ENCODE measurements around the gene PADI1. TPM values are rescaled to one million over a fixed set of nuclear protein-coding genes. Genes with fewer than 3 reads are reported as not detected.

Gene PADI1
- total RNA-seq, 4 donors from 2014 or later, result 2.1 TPM; not detected in 3

DNA sequence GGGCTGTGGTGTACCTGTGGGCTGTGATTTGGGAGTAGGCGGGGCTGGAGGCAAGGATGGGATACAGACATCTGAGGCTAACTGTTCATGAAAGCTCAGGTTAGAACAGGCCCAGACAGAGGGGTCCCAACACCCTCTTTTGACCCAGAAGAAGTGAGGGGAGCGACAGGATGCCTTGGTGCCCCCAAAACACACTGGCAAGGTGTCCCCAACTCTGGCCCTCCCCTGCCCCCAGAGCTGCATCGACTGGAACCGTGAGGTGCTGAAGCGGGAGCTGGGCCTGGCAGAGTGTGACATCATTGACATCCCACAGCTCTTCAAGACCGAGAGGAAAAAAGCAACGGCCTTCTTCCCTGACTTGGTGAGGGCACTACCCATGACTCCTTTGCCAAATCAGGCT is 75.5 kb downstream of the PADI1 start:
- WGBS, result 78% methylated on average over 4 of the region's 7 CpGs
- intact Hi-C loops (cut with DNase I), result no loop called here
- no peaks in the 10 kb centered on the region for H3K36me3 ChIP-seq
- no peaks in the 10 kb centered on the region for H3K9me3 ChIP-seq
- no peaks in the 10 kb centered on the region for H3K4me1 ChIP-seq
- no peak for DNase-seq (ENCODE audit: extremely low spot score)
- peaks cover 0 to 68% (median 0%) of the 10 kb centered on the region in 4 donors for H3K27me3 ChIP-seq
- TF ChIP-seq POLR2A (IDR thresholded peaks at IDR 0.05; ENCODE audit: low read depth) (no peak), POLR2AphosphoS5 (IDR thresholded peaks at IDR 0.05) (no peak), EP300 (IDR thresholded peaks at IDR 0.05) (no peak)
- TF ChIP-seq, protein P1, sequence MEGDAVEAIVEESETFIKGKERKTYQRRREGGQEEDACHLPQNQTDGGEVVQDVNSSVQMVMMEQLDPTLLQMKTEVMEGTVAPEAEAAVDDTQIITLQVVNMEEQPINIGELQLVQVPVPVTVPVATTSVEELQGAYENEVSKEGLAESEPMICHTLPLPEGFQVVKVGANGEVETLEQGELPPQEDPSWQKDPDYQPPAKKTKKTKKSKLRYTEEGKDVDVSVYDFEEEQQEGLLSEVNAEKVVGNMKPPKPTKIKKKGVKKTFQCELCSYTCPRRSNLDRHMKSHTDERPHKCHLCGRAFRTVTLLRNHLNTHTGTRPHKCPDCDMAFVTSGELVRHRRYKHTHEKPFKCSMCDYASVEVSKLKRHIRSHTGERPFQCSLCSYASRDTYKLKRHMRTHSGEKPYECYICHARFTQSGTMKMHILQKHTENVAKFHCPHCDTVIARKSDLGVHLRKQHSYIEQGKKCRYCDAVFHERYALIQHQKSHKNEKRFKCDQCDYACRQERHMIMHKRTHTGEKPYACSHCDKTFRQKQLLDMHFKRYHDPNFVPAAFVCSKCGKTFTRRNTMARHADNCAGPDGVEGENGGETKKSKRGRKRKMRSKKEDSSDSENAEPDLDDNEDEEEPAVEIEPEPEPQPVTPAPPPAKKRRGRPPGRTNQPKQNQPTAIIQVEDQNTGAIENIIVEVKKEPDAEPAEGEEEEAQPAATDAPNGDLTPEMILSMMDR (IDR thresholded peaks at IDR 0.05), result no peak
- H3K27ac ChIP-seq (replicated peaks in 1 of 4), result no peak overlapping the region
- no peak overlapping the region for H3K4me3 ChIP-seq

GRCh38 chr1:17280894-17281293 is 76.0 kb downstream of the PADI1 start:
- TF ChIP-seq EP300 (IDR thresholded peaks at IDR 0.05) (no peak), POLR2A (IDR thresholded peaks at IDR 0.05; ENCODE audit: low read depth) (no peak), POLR2AphosphoS5 (IDR thresholded peaks at IDR 0.05) (no peak)
- TF ChIP-seq, protein P1 (IDR thresholded peaks at IDR 0.05), result no peak
- no peak overlapping the region for H3K27ac ChIP-seq (replicated peaks in 1 of 4)
- peaks cover 0 to 71% (median 0%) of the 10 kb centered on the region in 4 donors for H3K27me3 ChIP-seq
- H3K36me3 ChIP-seq, result no peaks in the 10 kb centered on the region
- H3K4me1 ChIP-seq, result no peaks in the 10 kb centered on the region
- 85% methylated on average over 2 of the region's 2 CpGs for WGBS
- H3K9me3 ChIP-seq, result no peaks in the 10 kb centered on the region
- H3K4me3 ChIP-seq, result no peak overlapping the region
- no peak for DNase-seq (ENCODE audit: extremely low spot score)
- intact Hi-C loops (cut with DNase I), result no loop called here

DNA sequence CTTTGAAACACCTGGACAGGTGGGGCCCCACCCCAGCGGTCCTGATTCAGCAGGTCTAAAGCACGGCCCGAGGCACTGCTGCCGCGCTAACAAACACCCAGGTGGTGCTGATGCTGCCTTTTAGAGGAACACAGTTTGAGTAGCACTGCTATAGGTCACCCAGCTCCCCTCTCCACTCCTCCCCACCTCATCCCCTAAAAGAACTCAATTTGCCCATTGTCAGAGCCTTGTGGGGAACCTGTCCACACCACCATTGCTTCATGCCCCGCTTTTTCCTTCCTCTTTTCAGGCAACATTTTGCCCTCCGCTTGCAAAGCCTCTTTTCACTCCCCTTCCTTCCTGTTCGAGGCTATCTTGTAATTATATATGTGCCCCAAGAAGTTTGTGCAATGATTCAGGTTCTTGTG is 76.8 kb downstream of the PADI1 start:
- no peak for DNase-seq (ENCODE audit: extremely low spot score)
- Histone ChIP-seq H3K27me3 (peaks cover 0 to 71% (median 0%) of the 10 kb centered on the region in 4 donors), H3K9me3 (no peaks in the 10 kb centered on the region), H3K4me1 (no peaks in the 10 kb centered on the region), H3K36me3 (no peaks in the 10 kb centered on the region), H3K27ac (replicated peaks in 1 of 4) (no peak overlapping the region), H3K4me3 (no peak overlapping the region)
- 73% methylated on average over 8 of the region's 8 CpGs for WGBS
- TF ChIP-seq, protein P1 (IDR thresholded peaks at IDR 0.05), result no peak
- no peak for TF ChIP-seq POLR2AphosphoS5 (IDR thresholded peaks at IDR 0.05)
- TF ChIP-seq POLR2A (IDR thresholded peaks at IDR 0.05; ENCODE audit: low read depth), result no peak
- no peak for TF ChIP-seq EP300 (IDR thresholded peaks at IDR 0.05)
- intact Hi-C loops (cut with DNase I), result no loop called here

DNA sequence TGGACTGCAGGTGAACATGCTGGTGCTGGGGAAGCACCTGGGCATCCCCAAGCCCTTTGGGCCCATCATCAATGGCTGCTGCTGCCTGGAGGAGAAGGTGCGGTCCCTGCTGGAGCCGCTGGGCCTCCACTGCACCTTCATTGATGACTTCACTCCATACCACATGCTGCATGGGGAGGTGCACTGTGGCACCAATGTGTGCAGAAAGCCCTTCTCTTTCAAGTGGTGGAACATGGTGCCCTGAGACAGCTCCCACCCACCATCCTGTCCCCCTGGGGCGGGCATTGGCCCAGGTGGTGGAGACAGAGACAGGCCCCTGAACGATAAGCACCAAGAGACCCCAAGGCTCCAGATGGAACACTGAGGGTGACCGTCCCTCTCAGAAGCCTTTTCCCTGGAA is 77.9 kb downstream of the PADI1 start:
- TF ChIP-seq POLR2A (IDR thresholded peaks at IDR 0.05; ENCODE audit: low read depth) (no peak), POLR2AphosphoS5 (IDR thresholded peaks at IDR 0.05) (no peak), EP300 (IDR thresholded peaks at IDR 0.05) (no peak)
- TF ChIP-seq, protein P1 (IDR thresholded peaks at IDR 0.05), result no peak
- no peak overlapping the region for H3K4me3 ChIP-seq
- intact Hi-C loops (cut with DNase I), result no loop called here
- no peaks in the 10 kb centered on the region for H3K4me1 ChIP-seq
- no peak for DNase-seq (ENCODE audit: extremely low spot score)
- no peak overlapping the region for H3K27ac ChIP-seq (replicated peaks in 1 of 4)
- no peaks in the 10 kb centered on the region for H3K36me3 ChIP-seq
- WGBS, result 93% methylated on average over 3 of the region's 5 CpGs
- peaks cover 0 to 73% (median 0%) of the 10 kb centered on the region in 4 donors for H3K27me3 ChIP-seq
- H3K9me3 ChIP-seq, result no peaks in the 10 kb centered on the region

DNA sequence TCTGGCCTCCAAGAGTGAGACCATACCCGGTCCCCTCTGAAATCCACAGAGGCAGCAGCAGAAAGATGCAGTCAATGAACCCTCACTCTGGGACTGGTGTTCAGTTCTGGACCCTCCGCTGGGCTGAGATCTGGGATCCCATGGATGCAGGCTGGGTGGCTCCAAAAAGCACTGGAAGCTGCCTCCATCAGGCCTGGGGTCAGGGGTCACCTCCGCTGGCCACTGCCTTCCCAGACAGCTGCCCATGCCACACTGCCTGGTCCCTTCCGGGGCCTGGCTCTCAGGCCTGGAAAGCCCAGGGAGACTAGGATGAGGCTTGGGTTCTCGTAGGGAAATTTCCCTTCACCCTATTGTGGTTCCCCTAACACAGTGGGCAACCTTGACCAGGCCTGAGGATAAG is 81.7 kb downstream of the PADI1 start:
- intact Hi-C loops (cut with DNase I), result no loop called here
- H3K4me3 ChIP-seq, result no peak overlapping the region
- TF ChIP-seq, protein P1 (IDR thresholded peaks at IDR 0.05), result no peak
- TF ChIP-seq EP300 (IDR thresholded peaks at IDR 0.05) (no peak), POLR2AphosphoS5 (IDR thresholded peaks at IDR 0.05) (no peak), POLR2A (IDR thresholded peaks at IDR 0.05; ENCODE audit: low read depth) (no peak)
- DNase-seq (ENCODE audit: extremely low spot score), result no peak
- no peaks in the 10 kb centered on the region for H3K36me3 ChIP-seq
- 100% methylated on average over 1 of the region's 5 CpGs for WGBS
- H3K9me3 ChIP-seq, result no peaks in the 10 kb centered on the region
- H3K4me1 ChIP-seq, result peaks cover 0 to 4% (median 0%) of the 10 kb centered on the region in 4 donors
- peaks cover 0 to 70% (median 0%) of the 10 kb centered on the region in 4 donors for H3K27me3 ChIP-seq
- H3K27ac ChIP-seq (replicated peaks in 1 of 4), result no peak overlapping the region
